Measurements from ENCODE around the gene SEBOX.

SEBOX gene

GRCh38 chr17:28395968-28396367 is 31.0 kb upstream of the SEBOX start:
- H3K4me2 ChIP-seq (ENCODE audit: low read length): no peak overlapping the region
- H3K27me3 ChIP-seq (ENCODE audit: control insufficient read depth, low read length): no peaks in the 10 kb centered on the region
- H3K36me3 ChIP-seq (ENCODE audit: control insufficient read depth, low read length): peaks cover 4% of the 10 kb centered on the region; the same call in 1 of the 2 replicates
- H3F3A ChIP-seq (ENCODE audit: control insufficient read depth, insufficient read depth): no peaks in the 10 kb centered on the region
- H3K9me2 ChIP-seq (replicated peaks; ENCODE audit: control insufficient read depth, low read length): no peaks in the 10 kb centered on the region
- H4K20me1 ChIP-seq (ENCODE audit: control insufficient read depth, insufficient read depth, low read depth, low read length): no peaks in the 10 kb centered on the region
- H3K4me3 ChIP-seq (ENCODE audit: low read length): no peak overlapping the region
- H3K79me2 ChIP-seq (ENCODE audit: control insufficient read depth, low read length): no peaks in the 10 kb centered on the region
- no peaks in the 10 kb centered on the region for H3K9me3 ChIP-seq (ENCODE audit: control insufficient read depth, insufficient read depth, low read length)
- TF ChIP-seq EZH2phosphoT487 (IDR thresholded peaks at IDR 0.05; ENCODE audit: borderline replicate concordance, low read length): no peak
- TF ChIP-seq CTCF (IDR thresholded peaks at IDR 0.05; ENCODE audit: low read depth, low read length, poor library complexity, severe bottlenecking): no peak
- no peaks in the 10 kb centered on the region for H3K4me1 ChIP-seq (ENCODE audit: control insufficient read depth, low read length)
- H3K27ac ChIP-seq (ENCODE audit: low read depth, low read length): no peak overlapping the region

- no peak for TF ChIP-seq CTCF (IDR thresholded peaks at IDR 0.05; ENCODE audit: low read depth, low read length, poor library complexity, severe bottlenecking)
- TF ChIP-seq EZH2phosphoT487 (IDR thresholded peaks at IDR 0.05; ENCODE audit: borderline replicate concordance, low read length): no peak
- Histone ChIP-seq H3K36me3 (ENCODE audit: control insufficient read depth, low read length) (peaks cover 5% of the 10 kb centered on the region; the same call in 1 of the 2 replicates), H3K9me3 (ENCODE audit: control insufficient read depth, insufficient read depth, low read length) (no peaks in the 10 kb centered on the region), H3F3A (ENCODE audit: control insufficient read depth, insufficient read depth) (no peaks in the 10 kb centered on the region), H3K4me1 (ENCODE audit: control insufficient read depth, low read length) (no peaks in the 10 kb centered on the region), H3K4me2 (ENCODE audit: low read length) (no peak overlapping the region), H3K27me3 (ENCODE audit: control insufficient read depth, low read length) (no peaks in the 10 kb centered on the region), H3K9me2 (replicated peaks; ENCODE audit: control insufficient read depth, low read length) (no peaks in the 10 kb centered on the region), H3K79me2 (ENCODE audit: control insufficient read depth, low read length) (no peaks in the 10 kb centered on the region), H3K27ac (ENCODE audit: low read depth, low read length) (no peak overlapping the region), H4K20me1 (ENCODE audit: control insufficient read depth, insufficient read depth, low read depth, low read length) (no peaks in the 10 kb centered on the region), H3K4me3 (ENCODE audit: low read length) (no peak overlapping the region)
Observed at GRCh38 chr17:28395426-28395825, 30.4 kb upstream of the SEBOX start.

- Histone ChIP-seq H3K36me3 (ENCODE audit: control insufficient read depth, low read length) (peaks cover 6% of the 10 kb centered on the region; the same call in 1 of the 2 replicates), H4K20me1 (ENCODE audit: control insufficient read depth, insufficient read depth, low read depth, low read length) (no peaks in the 10 kb centered on the region), H3F3A (ENCODE audit: control insufficient read depth, insufficient read depth) (no peaks in the 10 kb centered on the region), H3K4me3 (ENCODE audit: low read length) (no peak overlapping the region), H3K4me2 (ENCODE audit: low read length) (no peak overlapping the region), H3K79me2 (ENCODE audit: control insufficient read depth, low read length) (no peaks in the 10 kb centered on the region), H3K27ac (ENCODE audit: low read depth, low read length) (no peak overlapping the region), H3K9me2 (replicated peaks; ENCODE audit: control insufficient read depth, low read length) (no peaks in the 10 kb centered on the region), H3K4me1 (ENCODE audit: control insufficient read depth, low read length) (no peaks in the 10 kb centered on the region), H3K9me3 (ENCODE audit: control insufficient read depth, insufficient read depth, low read length) (no peaks in the 10 kb centered on the region), H3K27me3 (ENCODE audit: control insufficient read depth, low read length) (no peaks in the 10 kb centered on the region)
- TF ChIP-seq EZH2phosphoT487 (IDR thresholded peaks at IDR 0.05; ENCODE audit: borderline replicate concordance, low read length) (no peak), CTCF (IDR thresholded peaks at IDR 0.05; ENCODE audit: low read depth, low read length, poor library complexity, severe bottlenecking) (no peak)
Observed at GRCh38 chr17:28394337-28395116, 29.5 kb upstream of the SEBOX start.

All from DOHH2 (cell line).